ENCODE data around the gene HIPK4. TPM values are rescaled to one million over a fixed set of nuclear protein-coding genes. Genes with fewer than 3 reads are reported as not detected.

The HIPK4 gene
- total and polyA plus RNA-seq, 2 of the 8 experiments (the other 6 are each of a cell fraction or from before 2014, with no cell fraction given): 0.15 to 0.57 TPM

GRCh38 chr19:40371802-40372122 lies 18.2 kb downstream of the HIPK4 start:
- Histone ChIP-seq H3K14ac (ENCODE audit: insufficient read length) (no peak overlapping the region), H2BK5ac (ENCODE audit: low read depth, low read length) (no peak overlapping the region), H3K27ac (ENCODE audit: low read depth, low read length) (no peak overlapping the region), H3K9ac (replicated peaks in 1 of 4; ENCODE audit: extremely low read depth in 1 of 4, low read depth in 3 of 4, low read length in 3 of 4) (no peak overlapping the region; a peak in 1 of 7 replicates), H2BK12ac (ENCODE audit: low read depth, low read length) (no peak overlapping the region), H3K23me2 (ENCODE audit: low read depth, low read length) (no peaks in the 10 kb centered on the region; the same call in 1 of the 2 replicates), H2BK15ac (ENCODE audit: low read length) (no peak overlapping the region), H3K18ac (ENCODE audit: extremely low read depth, low read length) (no peak overlapping the region), H3K4me3 (ENCODE audit: extremely low read depth in 1 of 4, insufficient read depth in 2 of 4, low read depth in 3 of 4, low read length in 4 of 4) (no peak overlapping the region), H3K79me1 (ENCODE audit: low read depth, low read length) (no peaks in the 10 kb centered on the region), H2BK120ac (replicated peaks; ENCODE audit: low read depth, low read length) (no peak overlapping the region), H3K4ac (replicated peaks; ENCODE audit: insufficient read length, low read depth, low read length) (no peak overlapping the region), H3K4me2 (ENCODE audit: insufficient read depth in 1 of 2, low read depth in 2 of 2, low read length in 2 of 2) (no peak overlapping the region), H3K79me2 (ENCODE audit: control insufficient read depth in 1 of 2, insufficient read depth in 2 of 2, low read length in 2 of 2) (no peaks in the 10 kb centered on the region), H3K36me3 (ENCODE audit: control insufficient read depth in 2 of 4, insufficient read depth in 4 of 4, low read length in 3 of 4) (peaks cover 10 to 55% (median 21%) of the 10 kb centered on the region in 4 experiments; a peak in 7 of 8 replicates), H2AFZ (ENCODE audit: low read length) (no peak overlapping the region), H3K9me3 (ENCODE audit: insufficient read depth in 2 of 2, low read depth in 1 of 2, low read length in 1 of 2) (no peaks in the 10 kb centered on the region), H4K5ac (ENCODE audit: insufficient read length, low read depth, low read length) (no peak overlapping the region), H4K91ac (replicated peaks; ENCODE audit: insufficient read length, low read length) (no peak overlapping the region), H2AK5ac (ENCODE audit: low read depth, low read length) (no peak overlapping the region), H4K8ac (ENCODE audit: extremely low read depth, insufficient read depth, low read length) (no peak overlapping the region), H3K23ac (ENCODE audit: insufficient read length) (no peak overlapping the region), H3K4me1 (replicated peaks in 1 of 4; ENCODE audit: control insufficient read depth in 3 of 4, insufficient read depth in 4 of 4, low read length in 3 of 4) (peaks cover 0 to 7% (median 4%) of the 10 kb centered on the region in 4 experiments; a peak in 5 of 7 replicates), H3K56ac (replicated peaks; ENCODE audit: insufficient read length, low read depth, low read length) (no peak overlapping the region), H2BK20ac (ENCODE audit: low read length) (no peak overlapping the region), H4K20me1 (replicated peaks in 1 of 2; ENCODE audit: control insufficient read depth in 1 of 2, insufficient read depth in 2 of 2, low read length in 2 of 2) (peaks cover 0 to 6% of the 10 kb centered on the region in 2 experiments), H3K27me3 (replicated peaks in 1 of 4; ENCODE audit: control insufficient read depth in 3 of 4, extremely low read depth in 1 of 4, insufficient read depth in 3 of 4, low read length in 3 of 4) (no peaks in the 10 kb centered on the region)
- CTCF ChIA-PET (ENCODE audit: partially characterized antibody): interaction anchor here (0.5 to 3.0 kb wide), 6 partner anchors 9 to 324 kb away, joined by 3 to 16 read pairs (median 3); no protein-coding TSS in a partner anchor
- WGBS, 2 experiments (ENCODE audit: extremely low coverage in 1 of 2, insufficient coverage in 1 of 2, insufficient read length in 1 of 2, insufficient replicate concordance in 2 of 2, low coverage in 1 of 2, low lambda C conversion rate in 2 of 2, missing lambda C conversion rate in 1 of 2): 89% methylated on average over 5 of the region's 5 CpGs; no CpG with 5 or more reads in 1 of the 2 experiments
- TF ChIP-seq SIX5 (IDR thresholded peaks at IDR 0.05; ENCODE audit: low read depth, low read length) (no peak), RXRA (IDR thresholded peaks at IDR 0.05; ENCODE audit: insufficient read depth, low read depth, low read length) (no peak), SUZ12 (IDR thresholded peaks at IDR 0.05; ENCODE audit: low read length) (no peak), CREB1 (IDR thresholded peaks at IDR 0.05) (no peak), POU5F1 (IDR thresholded peaks at IDR 0.05; ENCODE audit: low read depth, low read length) (no peak), CTBP2 (IDR thresholded peaks at IDR 0.05; ENCODE audit: borderline replicate concordance, insufficient read depth, insufficient read length, low read length) (no peak), YY1 (IDR thresholded peaks at IDR 0.05; ENCODE audit: low read depth, low read length) (no peak), E2F6 (IDR thresholded peaks at IDR 0.05) (no peak), GABPA (IDR thresholded peaks at IDR 0.05; ENCODE audit: borderline replicate concordance, insufficient read depth, low read length) (no peak), BCL11A (IDR thresholded peaks at IDR 0.05; ENCODE audit: low read depth in 2 of 2, low read length in 2 of 2) (no peak)
- FAIRE-seq (no peak), DNase-seq (ENCODE audit: low read depth in 1 of 2, low spot score in 2 of 2) (no peak)
- POLR2A ChIA-PET (ENCODE audit: partially characterized antibody): interaction anchor here (0.7 to 3.2 kb wide), 5 partner anchors 9 to 54 kb away, joined by 3 to 25 read pairs (median 4); partner anchors contain the start of gene SERTAD1

Measured in H1 (cell line).